GM19240 (cell line): ENCODE results near the gene PALB2.
"Not testable (repeated sequence)": the region's sequence is repeated elsewhere in the genome, so short reads cannot be mapped to it uniquely, and the experiment has no call there.

Source experiments
- DNase-seq: peaks from one replicate; pipeline ENCODE4 v3.0.0; 2011; ENCODE audit warnings: low spot score; ENCODE audit not compliant: insufficient read length

The PALB2 gene

DNA sequence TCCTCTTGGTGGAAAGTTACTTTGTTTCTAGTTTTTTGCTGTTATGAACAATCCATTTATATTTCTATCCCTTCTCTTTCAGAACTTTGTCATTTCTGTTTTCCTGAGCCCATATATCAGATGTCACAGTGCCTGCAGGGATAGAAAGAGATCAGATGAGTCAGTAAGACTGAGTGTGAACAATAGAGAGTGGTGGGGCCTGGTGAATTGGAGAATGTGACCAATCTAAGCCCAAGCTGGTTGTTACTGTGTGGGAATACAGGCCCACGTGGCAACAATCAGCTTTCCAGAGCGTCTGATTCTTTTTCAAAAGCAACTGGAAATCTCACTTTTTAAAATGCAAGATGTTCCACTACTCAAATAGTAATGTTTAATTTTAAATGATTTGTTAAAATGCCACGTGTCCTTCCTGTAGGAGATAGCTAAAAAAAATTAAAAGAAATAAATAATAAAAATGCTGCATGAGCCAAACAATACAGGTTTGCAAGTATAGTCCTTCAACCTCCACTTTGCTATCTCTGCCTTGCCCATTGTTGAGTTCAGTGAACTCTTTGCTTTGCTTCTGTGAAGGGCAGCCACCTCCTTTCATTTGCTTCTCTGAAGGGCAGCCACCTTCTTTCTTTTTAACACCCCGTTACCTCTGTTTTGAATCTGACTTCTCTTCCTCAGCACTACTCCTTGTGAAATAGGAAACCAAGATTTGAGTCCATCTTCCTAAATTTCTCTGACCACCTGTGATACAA, 9.7 kb upstream of the PALB2 start:
- DNase-seq, result no peak

DNA sequence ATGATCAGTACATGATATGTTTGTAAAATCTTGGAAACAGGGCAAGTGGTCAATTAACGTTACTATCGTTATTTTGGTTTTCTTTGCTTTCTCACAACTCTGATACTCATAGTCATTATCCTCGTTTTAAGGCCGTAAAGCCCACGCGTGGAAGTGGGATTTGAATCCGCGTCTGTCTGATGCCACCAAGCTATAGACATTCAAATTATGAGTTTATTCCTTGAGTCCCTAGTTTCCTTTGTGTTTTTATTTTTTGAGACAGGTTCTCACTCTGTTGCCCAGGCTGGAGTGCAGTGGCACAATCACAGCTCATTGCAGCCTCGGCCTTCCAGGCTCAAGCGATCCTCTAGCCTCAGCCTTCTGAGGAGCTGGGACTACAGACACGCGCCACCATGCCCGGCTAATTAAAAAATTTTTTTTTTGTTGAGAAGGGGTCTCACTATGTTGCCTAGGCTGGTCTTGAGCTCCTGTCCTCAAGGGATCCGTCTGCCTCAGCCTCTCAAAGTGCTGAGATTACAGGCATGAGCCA, 1.2 kb upstream of the PALB2 start:
- DNase-seq, result no peak

DNA sequence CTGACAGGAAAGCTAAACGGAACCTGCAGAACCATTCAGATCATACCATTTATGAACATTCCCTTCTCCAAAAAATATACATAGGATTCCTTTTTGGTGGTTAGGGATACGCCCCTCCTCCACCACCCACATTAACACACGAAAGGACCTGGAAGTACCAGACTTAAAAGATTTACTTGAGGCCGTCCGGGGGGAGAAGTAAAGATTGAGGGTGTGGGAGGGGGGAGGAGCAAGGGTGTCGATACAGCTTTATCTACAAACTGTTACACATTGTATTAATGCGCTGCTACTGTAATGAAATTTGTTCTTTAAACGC, 537 bp downstream of the PALB2 start:
- no peak for DNase-seq

DNA sequence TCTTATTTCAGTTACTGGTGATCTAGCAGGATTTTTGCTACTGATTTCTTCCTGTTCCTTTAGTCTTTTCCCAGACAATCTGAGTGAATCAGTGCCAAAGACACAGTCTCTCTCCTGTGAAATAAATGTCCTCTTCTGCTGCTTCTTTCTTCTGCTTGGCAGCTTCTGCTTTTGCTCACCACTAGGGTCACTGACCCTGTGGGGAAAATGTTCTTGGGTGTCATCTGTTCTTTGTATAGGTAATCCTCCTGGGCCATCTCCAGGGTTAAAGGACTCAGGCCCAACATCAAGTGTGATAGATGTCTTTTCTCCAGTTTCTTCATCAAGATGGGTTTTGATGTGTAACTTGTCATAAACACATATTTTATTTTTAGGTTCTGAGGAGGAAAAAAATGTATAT, 5.2 kb downstream of the PALB2 start:
- no peak for DNase-seq

DNA sequence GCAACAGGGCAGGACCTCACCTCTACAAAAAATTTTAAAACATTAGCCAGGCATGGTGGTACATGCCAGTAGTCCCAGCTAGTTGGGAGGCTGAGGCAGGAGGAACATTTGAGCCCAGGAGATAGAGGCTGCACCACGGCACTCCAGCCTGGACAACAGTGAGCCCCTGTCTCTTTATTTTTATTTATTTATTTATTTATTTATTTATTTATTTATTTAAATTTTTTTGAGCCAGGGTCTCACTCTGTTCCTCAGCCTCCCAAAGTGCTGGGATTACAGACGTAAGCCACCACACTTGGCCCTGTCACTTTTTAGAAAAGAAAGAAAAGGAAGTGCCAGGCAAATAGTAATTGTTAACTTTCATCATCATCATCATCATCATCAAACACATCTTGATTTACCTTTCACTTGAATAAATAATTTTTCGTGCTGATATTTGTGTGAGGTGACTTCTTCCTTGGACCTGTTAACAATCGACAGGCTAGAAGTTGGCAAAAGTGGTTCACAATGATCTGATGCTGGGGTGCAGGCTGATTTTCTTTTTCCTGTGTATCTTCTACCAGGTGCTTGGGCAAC, 6.6 kb downstream of the PALB2 start:
- DNase-seq, result no peak

DNA sequence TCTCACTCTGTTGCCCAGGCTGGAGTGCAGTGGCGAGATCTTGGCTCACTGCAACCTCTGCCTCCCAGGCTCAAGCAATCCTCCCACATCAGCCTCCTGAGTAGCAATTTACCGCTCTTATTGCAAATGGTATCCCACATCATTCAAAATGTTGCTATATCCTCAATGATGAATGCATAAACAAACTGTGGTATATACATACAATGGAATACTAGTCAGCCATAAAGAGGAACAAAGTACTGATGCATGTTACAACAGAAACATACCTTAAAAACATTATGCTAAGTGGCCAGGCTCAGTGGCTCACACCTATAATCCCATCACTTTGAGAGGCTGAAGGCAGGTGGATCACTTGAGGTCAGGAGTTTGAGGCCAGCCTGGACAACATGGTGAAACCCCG, 9.2 kb downstream of the PALB2 start:
- not testable (repeated sequence) for DNase-seq

DNA sequence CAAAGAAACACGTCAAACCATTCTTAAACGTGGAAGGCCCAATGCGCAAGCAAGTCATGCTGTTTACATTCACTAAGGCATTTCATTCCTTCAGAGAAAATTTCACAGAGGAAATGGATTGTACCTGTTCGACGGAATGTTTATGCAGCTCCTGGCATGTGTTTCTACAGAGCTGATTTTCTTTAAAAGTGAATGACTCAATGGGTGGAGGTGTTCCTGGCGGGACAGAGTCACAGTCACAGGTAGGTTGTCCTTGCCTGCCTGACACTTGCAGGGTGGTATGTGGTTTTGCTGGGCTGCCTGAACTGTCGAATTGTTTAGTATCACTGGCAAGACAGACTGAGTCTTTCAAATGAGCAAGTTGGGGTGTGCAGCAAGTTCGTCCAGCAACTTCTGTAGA, 11.6 kb downstream of the PALB2 start:
- no peak for DNase-seq

DNA sequence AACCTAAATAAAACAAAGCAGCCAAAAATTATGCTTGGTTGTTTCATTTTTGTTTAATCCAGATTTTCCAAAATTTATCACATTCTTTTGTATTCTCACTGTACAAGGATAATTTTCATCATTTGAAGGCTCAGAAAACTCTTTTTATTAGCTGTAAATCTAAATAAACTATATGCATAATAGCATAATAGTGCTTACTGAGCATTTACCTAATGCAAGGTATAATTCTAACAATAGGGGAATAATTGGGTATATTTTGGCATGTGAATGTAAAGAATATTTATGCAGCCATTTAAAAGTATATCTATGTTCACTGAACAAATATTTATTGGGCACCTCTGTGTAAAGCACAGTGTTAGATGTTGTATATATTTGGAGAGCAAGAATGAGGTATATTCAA, 17.0 kb downstream of the PALB2 start:
- DNase-seq, result no peak

DNA sequence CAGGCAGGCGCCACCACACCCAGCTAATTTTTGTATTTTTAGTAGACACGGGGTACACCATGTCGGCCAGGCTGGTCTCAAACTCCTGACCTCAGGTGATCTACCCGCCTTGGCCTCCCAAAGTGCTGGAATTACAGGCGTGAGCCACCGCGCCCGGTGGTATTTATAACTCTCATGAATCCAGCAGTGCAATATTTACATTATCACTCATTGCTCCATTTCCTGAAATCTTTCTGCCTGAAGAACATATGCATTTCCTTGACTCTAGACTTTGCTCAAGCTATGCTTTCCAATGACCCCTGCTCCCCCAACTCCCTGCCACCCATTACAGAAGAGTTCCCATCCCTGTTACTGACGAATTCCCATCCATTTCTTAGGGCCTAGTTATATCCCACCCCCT, 25.3 kb downstream of the PALB2 start:
- no peak for DNase-seq

DNA sequence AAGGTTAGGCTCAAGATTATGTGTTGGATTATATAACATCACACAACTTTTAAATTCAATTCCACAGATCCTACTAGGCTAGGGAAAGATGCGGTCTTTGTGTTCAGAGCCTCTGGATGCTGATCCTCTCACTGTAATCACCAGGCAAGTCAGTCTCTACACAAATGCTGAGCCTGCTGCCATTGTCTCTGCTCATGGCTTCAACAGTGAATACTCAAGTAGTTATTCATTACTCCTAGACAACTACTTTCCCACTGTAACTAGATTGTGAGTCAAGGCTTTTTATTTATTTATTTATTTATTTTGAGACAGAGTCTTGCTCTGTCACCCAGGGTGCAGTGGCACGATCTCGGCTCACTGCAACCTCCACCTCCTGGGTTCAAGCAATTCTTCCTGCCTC, 29.2 kb downstream of the PALB2 start:
- no peak for DNase-seq

DNA sequence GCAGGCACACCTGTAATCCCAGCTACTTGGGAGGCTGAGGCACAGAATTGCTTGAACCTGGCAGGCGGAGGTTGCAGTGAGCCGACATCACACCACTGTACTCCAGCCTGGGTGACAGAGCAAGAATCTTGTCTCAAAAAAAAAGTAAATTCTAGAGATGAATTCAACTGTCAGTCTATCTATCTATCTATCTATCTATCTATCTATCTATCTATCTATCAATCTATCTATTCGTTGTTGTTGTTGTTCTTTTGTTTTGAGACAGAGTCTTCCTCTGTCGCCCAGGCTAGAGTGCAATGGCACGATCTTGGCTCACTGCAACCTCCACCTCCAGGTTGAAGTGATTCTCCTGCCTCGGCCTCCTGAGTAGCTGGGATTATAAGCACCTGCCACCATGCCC, 30.2 kb downstream of the PALB2 start:
- not testable (repeated sequence) for DNase-seq

DNA sequence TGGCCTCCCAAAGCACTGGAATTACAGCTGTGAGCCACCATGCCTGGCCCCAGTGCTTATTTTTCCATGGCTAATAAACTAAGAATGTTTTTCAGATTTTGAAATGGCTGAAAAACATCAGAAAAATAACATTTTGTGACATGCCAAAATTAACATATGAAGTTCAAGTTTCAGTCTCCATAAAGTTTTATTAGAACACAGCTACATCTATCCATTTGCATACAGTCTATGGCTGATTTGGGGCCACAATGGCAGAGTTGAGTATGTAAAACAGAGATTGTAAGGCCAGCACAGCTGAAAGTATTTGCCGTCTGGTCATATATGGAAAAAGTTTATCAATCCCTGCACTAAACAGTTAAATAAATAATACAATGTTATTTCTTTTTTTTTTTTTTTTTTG, 31.2 kb downstream of the PALB2 start:
- DNase-seq, result no peak

DNA sequence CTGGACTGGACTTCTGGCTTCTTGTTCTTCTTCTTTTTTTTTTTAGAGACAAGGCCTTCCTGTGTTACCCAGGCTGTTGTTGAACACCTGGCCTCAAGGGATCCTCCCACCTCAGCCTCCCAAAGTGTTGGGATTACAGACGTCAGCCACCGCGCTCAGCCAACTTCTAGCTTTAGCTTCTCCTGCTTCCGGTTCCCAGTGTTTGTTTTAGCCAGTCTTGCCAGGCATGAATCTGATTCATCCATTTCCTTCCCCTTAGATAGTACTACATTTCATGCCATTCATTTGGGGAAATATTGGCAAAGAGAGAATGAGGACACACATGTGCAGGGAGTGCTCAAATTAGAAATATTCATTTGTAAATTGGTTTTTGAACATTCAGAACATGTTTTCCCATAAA, 32.9 kb downstream of the PALB2 start:
- no peak for DNase-seq

DNA sequence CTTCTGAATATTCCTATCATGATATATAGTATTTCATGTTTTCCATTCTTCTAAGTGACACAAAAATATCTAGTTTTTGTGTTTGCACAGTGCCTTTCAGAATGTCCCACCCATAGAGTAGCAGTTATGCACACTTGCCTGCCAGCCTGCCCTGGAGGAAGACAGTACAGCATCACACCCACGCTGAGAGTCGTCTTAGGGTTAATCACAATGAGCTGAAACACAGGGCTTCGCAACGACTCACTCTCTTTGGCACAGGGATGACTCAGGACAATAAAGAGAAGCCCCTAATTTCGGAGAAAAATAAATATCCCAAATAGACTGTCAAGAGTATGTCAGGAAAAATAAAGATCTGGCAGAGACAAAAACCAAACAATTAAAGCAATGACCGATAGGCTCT, 33.4 kb downstream of the PALB2 start:
- DNase-seq, result no peak

DNA sequence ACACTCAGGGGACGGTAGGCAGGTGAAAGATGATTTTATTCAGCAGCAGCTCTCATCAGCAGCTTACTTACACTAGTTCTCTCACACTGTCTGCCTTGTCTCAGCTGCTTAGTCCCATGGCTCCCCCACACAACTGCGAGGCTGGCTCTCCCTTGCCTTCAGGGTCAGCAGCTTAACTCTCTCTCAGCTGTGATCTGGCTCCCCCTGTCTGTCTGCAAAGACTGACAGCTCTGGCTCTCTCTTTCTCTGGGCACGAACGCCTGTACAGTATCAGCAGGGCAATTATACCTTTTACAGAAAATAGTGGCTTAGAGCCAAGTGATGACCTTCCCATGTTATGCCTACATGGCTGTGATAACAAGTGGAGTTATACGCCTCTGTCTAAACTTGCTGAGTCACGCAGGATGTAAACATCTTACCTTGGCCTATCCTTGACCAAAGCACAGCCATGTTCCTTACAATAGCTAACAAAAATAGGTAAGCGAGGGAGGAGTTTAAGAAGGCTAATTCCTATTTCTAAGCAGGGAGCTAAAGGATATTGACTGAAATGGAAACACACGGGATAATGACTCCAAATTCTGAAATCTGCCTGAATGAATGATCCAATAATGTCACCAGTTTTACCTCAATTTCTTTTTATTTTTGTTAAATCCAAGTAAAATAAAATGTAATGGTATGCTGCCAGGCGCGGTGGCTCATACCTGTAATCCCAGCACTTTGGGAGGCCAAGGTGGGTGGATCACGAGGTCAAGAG, 43.9 kb downstream of the PALB2 start:
- no peak for DNase-seq

DNA sequence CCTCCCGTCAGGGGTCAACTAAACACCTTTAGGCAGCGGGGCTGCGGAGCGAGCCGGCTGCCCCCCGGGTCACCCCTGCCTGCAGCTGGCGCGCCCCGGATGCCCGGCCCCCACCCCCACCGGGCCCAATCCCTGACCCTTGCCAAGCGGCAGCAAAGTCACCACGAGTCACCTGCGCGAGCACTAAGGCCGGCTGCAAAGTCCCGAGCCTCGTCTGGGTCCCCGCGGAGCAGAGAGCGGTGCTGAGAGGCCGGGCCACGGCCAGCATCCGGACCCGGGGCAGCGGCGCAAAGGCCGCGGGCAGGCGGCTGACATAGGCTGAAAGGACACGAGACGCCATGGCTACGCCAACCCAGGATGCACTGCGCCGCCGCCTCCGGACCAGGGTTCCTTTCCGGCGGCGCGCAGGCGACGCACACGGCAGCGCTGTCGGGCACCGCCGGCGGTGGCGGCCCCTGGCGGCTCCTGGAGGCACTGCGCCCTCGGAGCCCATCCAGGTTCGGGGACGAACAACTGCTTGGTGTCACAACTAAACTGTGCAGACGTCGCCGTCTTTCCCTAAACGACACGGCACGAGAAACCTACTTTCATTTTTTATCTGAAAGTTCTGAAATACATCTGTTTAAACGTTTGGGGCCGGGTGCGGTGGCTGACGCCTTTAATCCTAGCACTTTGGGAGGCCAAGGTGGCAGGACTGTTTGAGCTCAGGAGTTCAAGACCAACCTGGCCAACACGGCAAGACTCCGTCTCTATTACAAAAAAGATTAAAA, 45.0 kb downstream of the PALB2 start, which contains the start of gene NDUFAB1:
Gene NDUFAB1 (minus strand): TSS at position 366 of the 770 bp plus-strand sequence. CDS start 26 bp downstream, at position 340.
- DNase-seq, result peak; percentile 92

DNA sequence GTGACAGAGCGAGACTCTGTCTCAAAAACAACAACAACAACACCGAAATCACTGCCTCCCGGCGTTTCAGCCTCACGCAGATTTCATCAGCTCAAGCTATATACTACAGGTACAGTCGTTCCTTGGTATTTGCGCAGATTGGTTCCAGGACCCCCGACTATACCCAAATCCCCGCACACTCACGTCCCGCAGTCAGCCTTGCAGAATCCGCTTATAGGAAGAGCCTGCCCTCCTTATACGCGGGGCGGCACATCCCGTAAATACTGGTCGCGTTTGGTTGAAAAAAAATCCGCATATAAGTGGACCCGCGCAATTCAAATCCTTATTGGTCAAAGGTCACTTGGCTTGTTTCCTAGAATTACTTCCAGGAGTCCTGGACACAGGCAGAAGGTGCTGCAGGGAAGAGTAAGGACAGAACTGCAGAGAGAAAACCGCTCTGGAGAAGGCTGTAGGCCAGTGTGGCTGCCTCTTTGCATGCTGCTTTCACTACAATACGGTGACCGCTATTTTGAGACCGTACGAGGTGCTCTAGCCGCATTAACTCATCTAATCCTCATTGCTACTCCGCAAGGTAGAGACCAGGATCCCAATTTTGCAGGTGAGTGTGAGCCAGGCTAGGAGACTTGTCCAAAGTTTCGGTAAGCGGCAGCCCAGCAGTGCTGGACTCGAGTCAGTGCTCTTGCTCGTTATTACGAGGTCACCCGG, 45.7 kb downstream of the PALB2 start:
- DNase-seq, result no peak

DNA sequence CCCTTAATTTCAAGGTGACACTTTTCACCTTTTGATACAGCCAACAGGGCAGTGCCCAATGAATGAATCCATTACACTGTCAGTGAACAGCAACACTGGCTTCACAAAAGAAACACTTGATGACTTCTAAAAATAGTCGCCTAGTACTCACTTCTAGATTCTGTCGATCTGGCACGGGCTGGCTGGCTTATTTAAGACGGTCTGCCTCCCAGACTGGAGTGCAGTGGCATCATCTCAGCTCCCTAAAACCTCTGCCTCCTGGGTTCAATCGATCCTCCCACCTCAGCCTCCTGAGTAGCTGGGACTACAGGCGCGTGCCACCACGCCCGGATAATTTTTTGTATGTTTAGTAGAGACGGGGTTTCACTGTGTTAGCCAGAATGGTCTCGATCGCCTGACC, 46.9 kb downstream of the PALB2 start:
- no peak for DNase-seq

DNA sequence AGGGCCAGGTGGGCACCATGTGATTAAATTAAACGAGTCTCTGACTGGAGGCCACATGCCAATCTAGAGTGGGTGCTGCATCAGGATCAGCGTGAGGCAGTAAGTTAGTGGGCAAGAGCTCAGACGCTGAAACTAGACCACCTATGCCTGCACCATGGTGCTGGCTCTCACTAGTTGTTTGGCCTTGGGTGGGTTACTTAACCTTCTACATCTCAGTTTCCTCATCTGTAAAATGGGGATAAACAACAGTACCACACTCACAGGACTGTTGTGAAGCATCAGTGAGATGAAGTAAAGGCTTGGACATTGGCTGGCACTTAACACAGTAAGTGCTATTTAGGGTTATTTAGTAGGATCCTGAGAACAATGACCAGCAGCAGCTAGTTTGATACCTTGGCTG, 50.9 kb downstream of the PALB2 start:
- no peak for DNase-seq

DNA sequence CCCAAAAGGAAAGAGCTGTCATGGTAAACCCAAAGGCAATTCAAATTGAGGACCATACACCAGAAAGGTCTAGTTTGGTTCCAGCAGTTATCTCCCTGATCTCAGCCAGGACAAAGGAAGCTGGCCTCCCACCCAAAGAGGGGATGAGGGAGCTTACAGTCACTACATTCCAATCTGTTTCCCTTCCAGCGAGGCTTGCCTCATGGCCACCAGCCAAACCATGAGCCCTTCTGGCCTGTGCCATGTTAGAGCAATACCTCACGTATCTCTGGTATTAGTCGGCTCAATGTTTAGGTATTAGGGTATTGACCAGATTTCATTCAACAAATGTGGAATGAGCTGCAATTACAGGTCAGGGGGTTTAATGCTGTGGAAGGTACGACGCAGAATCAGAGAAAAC, 53.4 kb downstream of the PALB2 start:
- no peak for DNase-seq
